HL-60 (cell line): ENCODE measurements around the gene SORL1.

Source experiments
- DNase-seq, 2 experiments: peaks; one replicate each; pipeline ENCODE4 v3.0.0-alpha.2; 2010 to 2020; ENCODE audit warnings: low read depth in 1 of 2, low spot score in 1 of 2
- H3K27ac ChIP-seq: fragments of 250-450 bp; sonication (Bioruptor Pico); replicated peaks from 2 replicates; pipeline ENCODE4 v1.5.1; 2020; ENCODE audit warnings: mild to moderate bottlenecking, moderate library complexity
- H3K27me3 ChIP-seq: fragments of 250-450 bp; sonication (Bioruptor Pico); 2 replicates; pipeline ENCODE4 v1.5.1; 2021; ENCODE audit warnings: mild to moderate bottlenecking, moderate library complexity; ENCODE audit not compliant: insufficient read depth, poor library complexity, severe bottlenecking
- H3K4me3 ChIP-seq: replicated peaks from 2 replicates; pipeline ENCODE4 v1.5.1; 2011; ENCODE audit warnings: mild to moderate bottlenecking, control low read depth, low read length; ENCODE audit not compliant: insufficient read depth
- CTCF ChIP-seq: IDR thresholded peaks from one replicate; pipeline ENCODE4 v1.5.1; 2011; ENCODE audit warnings: low read length, control low read depth, inconsistent platforms; ENCODE audit not compliant: insufficient read depth
- GABPA ChIP-seq: IDR thresholded peaks from 2 replicates; pipeline ENCODE4 v1.6.1; 2012; ENCODE audit warnings: low read depth
- POLR2AphosphoS5 ChIP-seq: IDR thresholded peaks from 2 replicates; pipeline ENCODE4 v1.6.1; 2012; ENCODE audit warnings: low read depth
- REST ChIP-seq: IDR thresholded peaks from 2 replicates; pipeline ENCODE4 v1.6.1; 2012; ENCODE audit warnings: low read depth; ENCODE audit not compliant: insufficient replicate concordance
- SPI1 ChIP-seq: IDR thresholded peaks from 2 replicates; pipeline ENCODE4 v1.6.1; 2012; ENCODE audit warnings: low read depth, mild to moderate bottlenecking, borderline replicate concordance

SORL1 gene

GRCh38 chr11:121476379-121477032, 24.4 kb downstream of the SORL1 start:
- no peak overlapping the region; the same call in 1 of the 2 replicates for H3K27ac ChIP-seq
- no peak for DNase-seq

GRCh38 chr11:121478226-121478894, 26.2 kb downstream of the SORL1 start:
- peak overlapping the region; percentile 73 for H3K27ac ChIP-seq

More at GRCh38 chr11:121476379-121477032, 24.4 kb downstream of the SORL1 start:
- Histone ChIP-seq H3K27me3 (no peaks in the 10 kb centered on the region), H3K4me3 (no peak overlapping the region)
- TF ChIP-seq POLR2AphosphoS5 (no peak), GABPA (no peak), SPI1 (no peak), CTCF (no peak), REST (no peak)

DNA sequence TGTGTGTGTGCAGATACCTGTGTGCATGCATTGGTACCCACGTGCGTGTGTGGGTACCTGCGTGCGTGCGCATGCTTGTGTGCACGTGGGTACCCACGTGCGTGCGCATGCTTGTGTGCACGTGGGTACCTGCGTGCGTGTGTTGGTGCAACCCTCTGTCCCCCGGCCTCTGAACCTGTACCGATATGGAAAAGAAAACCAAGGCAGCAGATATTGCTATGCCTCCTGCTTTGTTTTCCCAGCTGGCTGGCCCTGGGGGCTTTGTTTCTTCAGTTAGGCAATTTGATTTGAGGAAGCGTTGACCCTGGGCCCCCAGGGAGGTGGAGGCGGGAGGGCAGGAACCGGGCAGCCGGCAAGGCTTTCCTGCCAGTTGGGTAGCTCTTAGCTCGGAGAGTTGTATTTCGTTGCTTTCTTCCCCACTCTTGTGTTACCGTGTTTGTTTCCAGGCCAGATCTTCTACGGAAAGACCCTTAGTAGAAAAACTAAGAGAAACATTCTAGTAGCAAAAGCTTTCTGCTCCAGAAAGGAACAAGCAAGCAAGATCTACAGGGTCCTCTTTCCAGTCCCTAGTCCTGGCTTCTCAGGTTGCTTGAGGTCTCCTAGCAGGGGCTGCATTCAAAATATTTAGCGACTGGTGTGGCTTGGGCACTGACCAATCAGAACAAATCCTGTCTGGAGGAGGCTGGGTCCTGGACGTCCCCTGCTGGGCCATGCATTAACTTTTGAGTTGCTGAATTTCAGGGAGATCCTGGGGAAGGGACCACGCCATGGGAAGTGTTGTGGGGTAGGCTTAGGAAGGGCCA, 27.0 kb downstream of the SORL1 start:
- Histone ChIP-seq H3K27ac (peak overlapping the region; percentile 73), H3K4me3 (no peak overlapping the region), H3K27me3 (no peaks in the 10 kb centered on the region)
- no peak for TF ChIP-seq GABPA
- TF ChIP-seq POLR2AphosphoS5 = peak; percentile 40; the same call in 1 of the 2 replicates
- no peak for TF ChIP-seq CTCF
- no peak for TF ChIP-seq REST
- peak; percentile 40; the same call in 1 of the 2 replicates for TF ChIP-seq SPI1
- peak in 1 of 2 experiments; percentile 66 for DNase-seq

More at GRCh38 chr11:121478226-121478894, 26.2 kb downstream of the SORL1 start:
- no peak for DNase-seq
- Histone ChIP-seq H3K4me3 (no peak overlapping the region), H3K27me3 (no peaks in the 10 kb centered on the region)
- TF ChIP-seq SPI1 (no peak), GABPA (no peak), CTCF (no peak), POLR2AphosphoS5 (no peak)
